Measurements from ENCODE around the gene FAM20C.
"Not testable (repeated sequence)": the region's sequence is repeated elsewhere in the genome, so short reads cannot be mapped to it uniquely, and the experiment has no call there.

FAM20C gene

DNA sequence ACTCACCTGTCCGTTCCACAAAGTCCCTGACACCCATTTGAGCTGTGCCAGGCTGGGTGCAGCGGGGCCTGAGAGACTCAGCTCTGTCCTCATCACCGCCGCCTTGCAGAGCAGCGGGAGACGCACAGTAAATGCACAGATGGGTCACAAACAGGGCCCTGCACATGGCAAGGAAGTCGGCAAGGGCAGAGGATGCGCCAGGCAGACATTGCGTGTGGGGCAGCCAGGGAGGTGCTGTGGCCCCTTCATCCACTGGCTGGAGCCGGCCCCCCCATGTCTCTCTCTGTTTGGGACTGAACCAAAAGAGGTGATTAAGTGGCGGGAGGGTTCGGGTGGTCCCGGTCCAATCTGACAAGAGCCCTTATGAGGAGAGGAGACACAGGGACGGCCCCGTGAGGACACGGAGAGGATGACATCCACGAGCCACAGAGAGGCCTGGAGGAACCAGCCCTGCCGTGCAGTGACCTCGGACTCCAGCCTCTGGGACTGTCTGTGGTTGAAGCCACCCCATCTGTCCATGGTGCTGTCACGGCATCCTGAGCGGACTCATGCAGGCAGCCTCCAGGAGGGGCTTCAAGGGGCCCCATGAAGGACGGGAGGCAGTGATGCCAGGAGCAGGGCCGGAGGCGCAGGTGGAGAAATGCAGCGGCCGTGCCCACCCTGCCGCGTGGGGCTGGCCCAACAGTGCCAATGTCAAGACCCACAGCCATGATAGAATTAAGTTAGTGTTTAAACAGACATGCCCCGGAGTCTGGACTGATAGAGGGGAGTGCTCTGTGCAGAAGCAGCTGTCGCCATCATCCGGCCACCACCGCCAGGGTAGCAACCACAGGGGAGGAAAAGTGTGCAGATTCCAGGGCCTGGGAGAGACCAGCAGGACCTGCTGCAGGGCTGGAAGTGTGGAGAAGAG, 69.2 kb downstream of the FAM20C start:
- no peaks in the 10 kb centered on the region for H3K9me3 ChIP-seq (ENCODE audit: control insufficient read depth, low read length)
- no peaks in the 10 kb centered on the region for H3K4me1 ChIP-seq (ENCODE audit: control insufficient read depth, insufficient read depth, low read length)
- no peak overlapping the region for H3K9ac ChIP-seq (ENCODE audit: low read length)
- H3K4me3 ChIP-seq (ENCODE audit: low read length), result no peak overlapping the region
- H3K36me3 ChIP-seq (ENCODE audit: control insufficient read depth, insufficient read depth, low read length, severe bottlenecking), result peaks cover 38% of the 10 kb centered on the region
- no peak for DNase-seq (ENCODE audit: low read depth)
- no peaks in the 10 kb centered on the region for H3K27me3 ChIP-seq (replicated peaks; ENCODE audit: control insufficient read depth, insufficient read depth, low read length)

DNA sequence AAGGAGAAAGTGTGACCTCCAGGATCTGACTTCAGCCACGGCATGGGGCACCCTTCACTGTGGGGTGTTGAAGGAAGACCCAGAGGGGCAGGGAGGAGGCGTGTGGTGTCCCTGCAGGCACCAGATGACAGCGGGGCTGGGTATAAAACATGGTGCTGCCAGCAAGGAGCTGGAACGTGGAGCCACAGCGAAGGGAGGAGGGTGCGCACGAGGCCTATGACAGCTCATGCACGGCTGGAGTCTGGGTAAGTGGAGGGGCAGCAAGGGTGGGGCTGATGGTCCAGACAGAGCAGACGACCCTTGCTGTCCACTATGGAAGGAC, 69.8 kb downstream of the FAM20C start:
- no peak for DNase-seq (ENCODE audit: low read depth)

DNA sequence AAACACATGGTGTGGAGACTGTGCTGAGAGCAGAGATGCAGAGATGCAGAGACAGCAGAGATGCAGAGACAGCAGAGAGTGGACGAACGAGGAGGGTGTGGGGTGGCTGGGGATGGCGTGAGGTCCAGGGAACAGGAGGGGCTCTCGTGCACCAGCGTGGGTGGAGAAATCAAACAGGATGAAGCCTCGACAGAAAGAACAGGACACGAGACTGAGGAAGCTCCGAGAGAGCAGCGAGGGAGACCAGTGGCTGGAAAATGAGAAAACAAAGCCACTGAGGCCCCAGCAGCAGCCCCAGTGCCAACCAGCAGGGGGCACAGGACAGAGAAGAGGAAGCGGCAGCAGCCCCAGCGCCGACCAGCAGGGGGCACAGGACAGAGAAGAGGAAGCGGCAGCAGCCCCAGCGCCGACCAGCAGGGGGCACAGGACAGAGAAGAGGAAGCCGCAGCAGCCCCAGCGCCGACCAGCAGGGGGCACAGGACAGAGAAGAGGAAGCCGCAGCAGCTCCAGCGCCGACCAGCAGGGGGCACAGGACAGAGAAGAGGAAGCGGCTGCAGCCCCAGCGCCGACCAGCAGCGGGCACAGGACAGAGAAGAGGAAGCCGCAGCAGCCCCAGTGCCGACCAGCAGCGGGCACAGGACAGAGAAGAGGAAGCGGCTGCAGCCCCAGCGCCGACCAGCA, 70.4 kb downstream of the FAM20C start:
- not testable (repeated sequence) for H3K4me1 ChIP-seq (ENCODE audit: control insufficient read depth, insufficient read depth, low read length); H3K9ac ChIP-seq (ENCODE audit: low read length); H3K9me3 ChIP-seq (ENCODE audit: control insufficient read depth, low read length); H3K27me3 ChIP-seq (replicated peaks; ENCODE audit: control insufficient read depth, insufficient read depth, low read length); H3K4me3 ChIP-seq (ENCODE audit: low read length); DNase-seq (ENCODE audit: low read depth)
- H3K36me3 ChIP-seq (ENCODE audit: control insufficient read depth, insufficient read depth, low read length, severe bottlenecking), result peaks cover 29% of the 10 kb centered on the region

More for the DNA sequence above, 69.8 kb downstream of the FAM20C start:
- no peak overlapping the region for H3K9ac ChIP-seq (ENCODE audit: low read length)
- H3K9me3 ChIP-seq (ENCODE audit: control insufficient read depth, low read length), result no peaks in the 10 kb centered on the region
- no peak overlapping the region for H3K4me3 ChIP-seq (ENCODE audit: low read length)
- H3K4me1 ChIP-seq (ENCODE audit: control insufficient read depth, insufficient read depth, low read length), result no peaks in the 10 kb centered on the region
- H3K27me3 ChIP-seq (replicated peaks; ENCODE audit: control insufficient read depth, insufficient read depth, low read length), result no peaks in the 10 kb centered on the region
- H3K36me3 ChIP-seq (ENCODE audit: control insufficient read depth, insufficient read depth, low read length, severe bottlenecking), result peaks cover 32% of the 10 kb centered on the region

DNA sequence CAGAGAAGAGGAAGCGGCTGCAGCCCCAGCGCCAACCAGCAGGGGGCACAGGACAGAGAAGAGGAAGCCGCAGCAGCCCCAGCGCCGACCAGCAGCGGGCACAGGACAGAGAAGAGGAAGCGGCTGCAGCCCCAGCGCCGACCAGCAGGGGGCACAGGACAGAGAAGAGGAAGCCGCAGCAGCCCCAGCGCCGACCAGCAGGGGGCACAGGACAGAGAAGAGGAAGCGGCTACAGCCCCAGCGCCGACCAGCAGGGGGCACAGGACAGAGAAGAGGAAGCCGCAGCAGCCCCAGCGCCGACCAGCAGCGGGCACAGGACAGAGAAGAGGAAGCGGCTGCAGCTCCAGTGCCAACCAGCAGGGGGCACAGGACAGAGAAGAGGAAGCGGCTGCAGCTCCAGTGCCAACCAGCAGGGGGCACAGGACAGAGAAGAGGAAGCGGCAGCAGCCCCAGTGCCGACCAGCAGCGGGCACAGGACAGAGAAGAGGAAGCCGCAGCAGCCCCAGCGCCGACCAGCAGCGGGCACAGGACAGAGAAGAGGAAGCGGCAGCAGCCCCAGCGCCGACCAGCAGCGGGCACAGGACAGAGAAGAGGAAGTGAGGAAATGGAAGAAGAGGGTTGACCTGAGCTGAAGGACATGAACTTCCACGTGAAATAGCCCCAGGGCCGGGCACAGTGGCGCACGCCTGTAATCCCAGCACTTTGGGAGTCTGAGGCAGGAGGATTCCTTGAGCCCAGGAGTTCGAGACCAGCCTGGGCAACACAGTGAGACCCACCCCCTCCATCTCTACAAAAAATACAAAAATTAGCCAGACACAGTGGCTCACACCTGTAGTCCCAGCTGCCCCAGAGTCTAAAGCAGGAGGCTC, 71.3 kb downstream of the FAM20C start:
- H3K9ac ChIP-seq (ENCODE audit: low read length); DNase-seq (ENCODE audit: low read depth); H3K27me3 ChIP-seq (replicated peaks; ENCODE audit: control insufficient read depth, insufficient read depth, low read length); H3K9me3 ChIP-seq (ENCODE audit: control insufficient read depth, low read length); H3K4me1 ChIP-seq (ENCODE audit: control insufficient read depth, insufficient read depth, low read length); H3K4me3 ChIP-seq (ENCODE audit: low read length): not testable (repeated sequence)
- peaks cover 26% of the 10 kb centered on the region for H3K36me3 ChIP-seq (ENCODE audit: control insufficient read depth, insufficient read depth, low read length, severe bottlenecking)

DNA sequence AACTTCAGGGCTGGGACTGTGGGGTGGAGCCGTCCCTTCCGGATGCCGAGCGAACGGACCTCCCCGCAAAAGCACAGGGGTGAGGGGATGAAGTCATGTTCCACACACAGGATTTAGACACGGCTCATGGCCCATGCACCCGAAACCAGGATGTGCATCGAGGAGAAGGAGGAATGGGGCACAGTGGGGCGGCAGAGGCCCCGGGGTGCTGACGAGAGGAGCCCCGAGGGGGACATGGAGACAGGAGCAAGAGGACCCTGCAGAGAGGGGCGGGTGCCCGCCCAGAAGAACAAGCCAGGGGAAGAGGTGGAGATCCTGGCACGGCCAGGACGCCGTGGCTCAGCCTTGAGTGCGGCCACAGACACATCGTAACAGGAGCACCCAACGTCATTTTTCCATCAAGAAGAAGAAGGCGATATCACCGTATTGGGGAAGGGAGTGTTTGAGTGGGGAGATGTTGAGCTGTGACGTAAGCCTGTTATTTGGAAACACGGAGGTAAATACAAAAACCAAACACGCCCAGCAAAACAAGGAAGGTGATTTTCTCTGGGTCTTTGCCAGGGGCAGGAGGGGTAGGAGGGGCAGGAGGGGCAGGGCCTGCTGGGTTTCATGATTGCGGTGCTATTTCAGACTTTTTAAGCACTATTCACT, 72.3 kb downstream of the FAM20C start:
- Histone ChIP-seq H3K27me3 (replicated peaks; ENCODE audit: control insufficient read depth, insufficient read depth, low read length) (no peaks in the 10 kb centered on the region), H3K4me3 (ENCODE audit: low read length) (no peak overlapping the region), H3K4me1 (ENCODE audit: control insufficient read depth, insufficient read depth, low read length) (no peaks in the 10 kb centered on the region), H3K9me3 (ENCODE audit: control insufficient read depth, low read length) (no peaks in the 10 kb centered on the region), H3K9ac (ENCODE audit: low read length) (no peak overlapping the region), H3K36me3 (ENCODE audit: control insufficient read depth, insufficient read depth, low read length, severe bottlenecking) (peaks cover 17% of the 10 kb centered on the region)
- DNase-seq (ENCODE audit: low read depth), result no peak

DNA sequence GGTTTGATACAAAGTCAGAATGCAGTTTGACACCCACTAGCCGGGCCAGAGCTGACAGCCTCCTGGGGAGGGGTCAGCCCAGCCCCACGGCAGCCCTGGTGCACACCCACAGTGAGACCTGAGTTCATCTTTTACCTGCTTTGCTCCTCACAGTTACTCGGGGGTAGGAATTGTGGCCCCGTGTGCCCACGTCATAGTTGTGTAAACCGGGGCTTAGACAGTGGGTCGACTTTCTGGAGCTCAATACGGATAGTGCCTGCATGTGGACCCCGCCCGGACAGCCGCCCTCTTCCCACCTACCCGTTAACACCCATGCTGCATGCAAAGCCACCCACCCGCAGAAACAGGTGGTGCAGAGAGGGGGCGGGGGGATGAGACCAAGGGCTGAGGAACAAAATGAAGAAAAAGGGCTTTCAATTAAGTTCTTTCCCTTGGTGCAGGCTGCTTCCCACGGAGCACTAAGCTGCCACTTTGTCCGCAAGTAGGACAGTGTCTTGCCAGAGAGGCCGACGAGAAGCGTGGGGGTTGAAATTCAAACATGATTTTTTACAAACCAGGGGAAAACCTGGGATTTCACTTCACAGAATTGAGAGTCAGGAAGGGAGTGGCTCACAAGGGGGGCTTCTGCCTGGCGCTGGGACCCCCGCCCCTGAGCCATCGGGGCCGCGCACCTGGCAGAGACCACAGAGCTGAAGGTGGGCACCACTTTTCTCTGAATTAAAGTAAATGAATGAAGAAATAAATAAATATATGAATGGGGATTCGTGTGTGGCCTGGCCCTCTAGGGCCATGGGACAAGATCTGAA, 73.0 kb downstream of the FAM20C start:
- no peak for DNase-seq (ENCODE audit: low read depth)
- H3K36me3 ChIP-seq (ENCODE audit: control insufficient read depth, insufficient read depth, low read length, severe bottlenecking), result peaks cover 9% of the 10 kb centered on the region
- H3K4me1 ChIP-seq (ENCODE audit: control insufficient read depth, insufficient read depth, low read length), result no peaks in the 10 kb centered on the region
- no peak overlapping the region for H3K9ac ChIP-seq (ENCODE audit: low read length)
- H3K4me3 ChIP-seq (ENCODE audit: low read length), result no peak overlapping the region
- no peaks in the 10 kb centered on the region for H3K27me3 ChIP-seq (replicated peaks; ENCODE audit: control insufficient read depth, insufficient read depth, low read length)
- no peaks in the 10 kb centered on the region for H3K9me3 ChIP-seq (ENCODE audit: control insufficient read depth, low read length)

DNA sequence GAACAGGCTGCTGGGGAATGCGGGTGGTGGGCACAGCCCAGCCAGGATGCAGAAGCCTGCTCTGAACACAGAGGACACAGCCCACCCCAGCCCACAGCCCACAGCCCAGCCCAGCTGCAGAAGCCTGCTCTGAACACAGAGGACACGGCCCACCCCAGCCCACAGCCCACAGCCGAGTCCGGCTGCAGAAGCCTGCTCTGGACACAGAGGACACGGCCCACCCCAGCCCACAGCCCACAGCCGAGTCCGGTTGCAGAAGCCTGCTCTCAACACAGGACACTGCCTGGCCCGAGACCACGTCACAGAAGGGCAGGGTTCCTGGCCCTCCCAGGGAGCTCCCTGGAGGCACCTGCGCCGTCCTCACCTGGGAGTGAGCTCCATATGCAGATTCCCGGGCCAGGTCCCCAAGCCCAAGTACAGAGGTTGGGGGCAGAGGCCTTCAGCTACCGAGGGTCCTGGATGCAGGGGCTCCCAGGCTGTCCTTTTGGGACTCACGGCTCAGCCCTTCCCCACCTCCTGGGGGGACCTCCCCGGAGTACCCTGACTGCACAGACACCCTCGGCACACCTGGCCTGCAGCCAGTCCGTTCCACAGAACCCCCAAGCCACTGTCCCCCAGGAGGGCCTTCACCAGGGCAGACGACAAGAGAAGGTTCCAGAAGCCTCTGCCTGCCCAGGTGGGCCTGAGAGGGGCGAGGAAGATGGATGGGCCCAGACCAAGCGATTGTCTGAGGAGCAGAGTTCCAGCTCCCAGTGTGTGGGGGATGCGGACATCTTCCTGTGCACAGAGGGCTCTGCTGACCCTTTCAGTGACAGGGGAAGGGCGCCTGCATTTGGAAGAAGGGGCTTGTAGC, 73.9 kb downstream of the FAM20C start:
- no peaks in the 10 kb centered on the region for H3K9me3 ChIP-seq (ENCODE audit: control insufficient read depth, low read length)
- H3K36me3 ChIP-seq (ENCODE audit: control insufficient read depth, insufficient read depth, low read length, severe bottlenecking), result peaks cover under 1% of the 10 kb centered on the region
- H3K4me3 ChIP-seq (ENCODE audit: low read length), result no peak overlapping the region
- H3K27me3 ChIP-seq (replicated peaks; ENCODE audit: control insufficient read depth, insufficient read depth, low read length), result no peaks in the 10 kb centered on the region
- H3K9ac ChIP-seq (ENCODE audit: low read length), result no peak overlapping the region
- no peak for DNase-seq (ENCODE audit: low read depth)
- H3K4me1 ChIP-seq (ENCODE audit: control insufficient read depth, insufficient read depth, low read length), result no peaks in the 10 kb centered on the region

DNA sequence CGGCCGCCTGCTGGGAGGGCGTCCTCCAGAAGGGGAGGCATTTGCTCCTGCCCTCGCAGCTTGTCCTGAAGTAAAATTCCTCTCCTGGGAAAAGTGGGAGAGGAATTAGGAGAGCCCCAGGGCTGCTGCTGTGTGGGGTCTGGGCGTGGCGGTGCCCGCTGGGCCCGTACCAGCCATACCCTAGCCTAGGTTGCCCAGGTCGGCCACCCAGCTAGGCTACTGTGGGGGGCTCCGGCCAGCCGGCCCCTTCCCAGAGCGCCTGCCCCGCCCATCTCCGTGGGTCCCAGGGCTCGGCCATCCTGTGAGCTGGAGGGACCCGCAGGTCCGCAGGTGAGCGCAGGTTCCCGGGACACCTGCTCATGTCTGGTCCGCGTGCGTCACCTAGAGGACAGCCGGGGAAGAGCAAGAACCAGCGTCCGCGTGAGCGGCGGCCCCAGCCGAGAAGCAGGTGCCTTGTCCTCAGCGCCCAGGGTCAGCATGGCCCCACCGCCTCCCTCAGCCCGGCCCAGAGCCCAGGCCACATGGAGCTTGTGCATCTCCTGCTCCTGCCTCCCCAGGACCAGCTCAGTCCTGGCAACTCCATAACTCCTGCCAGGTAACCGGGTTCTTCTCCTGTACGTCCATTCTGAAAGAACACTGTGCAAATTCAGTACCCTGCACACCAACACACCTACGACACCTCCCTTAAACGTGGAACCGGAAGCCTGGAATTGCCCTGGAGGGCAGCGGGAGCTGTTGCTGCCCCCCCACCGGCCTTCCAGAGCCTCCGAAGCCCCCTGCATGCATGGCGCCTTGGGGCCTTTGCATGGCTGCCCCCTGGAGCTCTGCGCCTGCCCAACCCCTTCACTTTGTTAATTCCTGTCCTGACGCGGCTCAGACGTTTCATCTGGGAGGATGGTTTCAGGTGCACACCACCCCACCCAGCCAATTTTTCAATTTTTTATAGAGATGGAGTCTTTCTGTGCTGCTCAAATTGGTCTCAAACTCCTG, 74.8 kb downstream of the FAM20C start:
- DNase-seq (ENCODE audit: low read depth), result no peak

DNA sequence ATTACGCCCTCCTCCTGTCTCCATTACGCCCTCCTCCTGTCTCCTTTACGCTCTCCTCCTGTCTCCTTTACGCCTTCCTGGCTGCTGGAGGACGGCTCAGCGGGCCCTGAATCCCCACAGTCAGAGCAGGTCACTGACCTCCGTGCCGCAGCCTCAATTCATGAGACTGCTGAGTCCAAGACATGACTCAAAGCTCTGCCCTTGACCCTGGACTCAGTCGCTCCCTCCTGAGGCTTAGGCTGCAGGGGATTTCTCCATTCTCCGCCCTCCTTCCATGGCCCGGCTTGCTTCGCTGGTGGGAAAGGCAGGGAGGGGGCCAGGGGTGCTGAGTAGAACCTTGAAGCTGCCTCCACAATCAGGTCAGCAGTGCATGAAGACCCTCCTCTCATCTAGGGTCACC, 76.6 kb downstream of the FAM20C start:
- Histone ChIP-seq H3K36me3 (ENCODE audit: control insufficient read depth, insufficient read depth, low read length, severe bottlenecking) (no peaks in the 10 kb centered on the region), H3K27me3 (replicated peaks; ENCODE audit: control insufficient read depth, insufficient read depth, low read length) (no peaks in the 10 kb centered on the region), H3K9ac (ENCODE audit: low read length) (no peak overlapping the region), H3K4me3 (ENCODE audit: low read length) (no peak overlapping the region), H3K9me3 (ENCODE audit: control insufficient read depth, low read length) (peaks cover 11% of the 10 kb centered on the region), H3K4me1 (ENCODE audit: control insufficient read depth, insufficient read depth, low read length) (no peaks in the 10 kb centered on the region)
- DNase-seq (ENCODE audit: low read depth), result no peak

More for the DNA sequence above, 74.8 kb downstream of the FAM20C start:
- Histone ChIP-seq H3K9ac (ENCODE audit: low read length) (no peak overlapping the region), H3K9me3 (ENCODE audit: control insufficient read depth, low read length) (no peaks in the 10 kb centered on the region), H3K27me3 (replicated peaks; ENCODE audit: control insufficient read depth, insufficient read depth, low read length) (no peaks in the 10 kb centered on the region), H3K4me1 (ENCODE audit: control insufficient read depth, insufficient read depth, low read length) (no peaks in the 10 kb centered on the region), H3K4me3 (ENCODE audit: low read length) (no peak overlapping the region), H3K36me3 (ENCODE audit: control insufficient read depth, insufficient read depth, low read length, severe bottlenecking) (no peaks in the 10 kb centered on the region)

Data from adipocyte (in vitro differentiated cells).